Stimulated activated CD4-positive, alpha-beta T cell treated with anti-CD3 and anti-CD28 coated beads, Interleukin-2, amount 100 ng/mL, for 4 hours (primary cell): ENCODE results near the gene PARP2.

Experiments used
- DNase-seq: peaks from one replicate; pipeline ENCODE4 v3.0.0-alpha.2; 2020; ENCODE audit warnings: low read depth

Gene PARP2

DNA sequence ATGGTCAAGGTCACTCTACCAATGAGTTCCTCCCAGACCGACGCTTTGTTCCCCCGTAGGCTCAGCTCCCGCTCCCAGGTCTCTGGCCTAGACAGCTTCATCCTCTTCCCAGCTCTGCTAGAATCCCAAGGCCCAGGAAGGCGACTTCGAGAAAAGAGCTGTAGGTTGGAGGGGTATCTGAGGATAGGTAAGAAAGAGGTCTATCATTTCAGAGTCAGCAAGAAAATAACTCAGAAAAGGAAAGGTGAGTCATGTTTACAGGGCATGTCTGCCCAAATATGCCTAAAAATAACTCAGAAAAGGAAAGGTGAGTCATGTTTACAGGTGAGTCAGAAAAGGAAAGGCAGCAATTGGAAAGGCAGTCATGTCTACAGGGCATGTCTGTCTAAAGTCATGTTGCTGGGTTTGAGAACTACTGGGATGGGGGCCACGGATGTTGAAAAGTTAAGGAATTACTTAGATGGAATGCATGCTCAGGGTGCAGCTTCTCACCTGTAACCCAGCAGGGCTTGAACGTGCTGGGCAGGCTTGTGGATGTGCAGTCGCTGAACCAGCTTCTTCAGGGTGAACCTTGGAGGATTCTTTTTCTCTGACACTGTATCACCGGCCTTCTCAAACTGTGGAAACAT lies 57.6 kb downstream of the PARP2 start:
- DNase-seq: peak; percentile 9

DNA sequence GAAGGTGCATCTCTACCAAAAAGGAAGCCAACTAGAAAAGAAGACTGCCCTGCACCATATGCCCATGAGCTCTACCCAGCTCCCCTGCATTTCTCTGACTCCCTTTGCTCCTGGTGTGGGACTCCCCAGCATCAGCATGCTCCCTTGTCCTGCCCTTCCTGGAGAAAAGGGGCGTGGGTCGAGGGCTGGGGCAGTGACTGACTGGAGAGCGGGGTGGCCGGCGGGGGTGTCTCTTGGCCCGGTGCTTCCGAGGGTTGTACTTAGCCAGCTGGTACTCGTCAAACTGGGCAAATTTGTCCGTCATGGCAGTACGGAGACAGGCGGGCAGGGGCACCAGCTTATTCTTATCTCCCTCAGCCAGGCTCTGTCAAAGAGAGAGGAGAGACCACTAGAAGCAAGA lies 60.1 kb downstream of the PARP2 start:
- no peak for DNase-seq
